Measurements from ENCODE around the gene YTHDC2. TPM values are rescaled to one million over a fixed set of nuclear protein-coding genes. Genes with fewer than 3 reads are reported as not detected.

YTHDC2 gene
- total and polyA plus RNA-seq, 8 donors, result 17.6 to 49.3 (median 40.5) TPM

DNA sequence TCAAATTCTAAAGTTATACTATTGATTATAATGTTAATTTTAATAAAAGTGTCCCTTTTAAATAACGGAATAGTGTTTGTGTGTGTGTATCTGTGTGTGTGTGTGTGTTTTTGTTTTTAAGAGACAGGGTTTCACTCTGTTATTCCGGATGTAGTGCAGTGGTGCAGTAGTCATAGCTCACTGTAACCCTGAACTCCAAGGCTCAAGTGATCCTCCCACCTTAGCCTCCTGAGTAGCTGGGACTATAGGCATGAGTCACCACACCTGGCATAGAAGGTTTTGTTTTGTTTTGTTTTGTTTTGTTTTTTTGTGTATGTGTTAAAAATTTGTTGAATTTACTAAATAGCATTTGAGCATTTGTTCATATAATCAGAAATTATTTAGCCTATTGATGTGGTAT lies 64.6 kb downstream of the YTHDC2 start:
- Histone ChIP-seq H3K36me3 (peaks cover 0 to 34% of the 10 kb centered on the region in 2 donors), H3K27me3 (no peaks in the 10 kb centered on the region), H3K27ac (no peak overlapping the region), H3K9me3 (no peaks in the 10 kb centered on the region), H3K4me1 (no peaks in the 10 kb centered on the region), H3K4me3 (no peak overlapping the region)
- DNase-seq (no peak), ATAC-seq (no peak)
- intact Hi-C loops (cut with DNase I), result no loop called here
- TF ChIP-seq, protein P1, sequence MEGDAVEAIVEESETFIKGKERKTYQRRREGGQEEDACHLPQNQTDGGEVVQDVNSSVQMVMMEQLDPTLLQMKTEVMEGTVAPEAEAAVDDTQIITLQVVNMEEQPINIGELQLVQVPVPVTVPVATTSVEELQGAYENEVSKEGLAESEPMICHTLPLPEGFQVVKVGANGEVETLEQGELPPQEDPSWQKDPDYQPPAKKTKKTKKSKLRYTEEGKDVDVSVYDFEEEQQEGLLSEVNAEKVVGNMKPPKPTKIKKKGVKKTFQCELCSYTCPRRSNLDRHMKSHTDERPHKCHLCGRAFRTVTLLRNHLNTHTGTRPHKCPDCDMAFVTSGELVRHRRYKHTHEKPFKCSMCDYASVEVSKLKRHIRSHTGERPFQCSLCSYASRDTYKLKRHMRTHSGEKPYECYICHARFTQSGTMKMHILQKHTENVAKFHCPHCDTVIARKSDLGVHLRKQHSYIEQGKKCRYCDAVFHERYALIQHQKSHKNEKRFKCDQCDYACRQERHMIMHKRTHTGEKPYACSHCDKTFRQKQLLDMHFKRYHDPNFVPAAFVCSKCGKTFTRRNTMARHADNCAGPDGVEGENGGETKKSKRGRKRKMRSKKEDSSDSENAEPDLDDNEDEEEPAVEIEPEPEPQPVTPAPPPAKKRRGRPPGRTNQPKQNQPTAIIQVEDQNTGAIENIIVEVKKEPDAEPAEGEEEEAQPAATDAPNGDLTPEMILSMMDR (IDR thresholded peaks at IDR 0.05), result no peak

DNA sequence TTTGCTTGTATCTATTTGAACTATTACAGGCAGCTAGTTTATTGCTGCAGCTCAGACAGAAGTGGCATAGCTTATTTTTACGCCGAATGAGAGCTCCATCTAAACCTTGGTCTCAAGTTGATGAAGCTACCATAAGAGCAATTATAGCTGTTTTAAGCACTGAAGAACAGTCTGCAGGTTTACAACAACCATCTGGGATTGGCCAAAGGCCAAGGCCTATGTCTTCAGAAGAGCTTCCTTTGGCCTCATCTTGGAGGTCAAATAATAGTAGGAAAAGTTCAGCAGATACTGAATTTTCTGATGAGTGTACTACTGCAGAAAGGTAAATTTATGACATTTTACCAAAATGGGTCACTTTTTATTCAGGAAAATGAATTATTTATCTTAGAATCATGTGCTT lies 67.9 kb downstream of the YTHDC2 start:
- no peak overlapping the region for H3K4me3 ChIP-seq
- H3K36me3 ChIP-seq, result peaks cover 0 to 37% of the 10 kb centered on the region in 2 donors
- no peak for ATAC-seq
- no peaks in the 10 kb centered on the region for H3K4me1 ChIP-seq
- TF ChIP-seq, protein P1 (IDR thresholded peaks at IDR 0.05), result no peak
- H3K9me3 ChIP-seq, result no peaks in the 10 kb centered on the region
- intact Hi-C loops (cut with DNase I), result no loop called here
- no peak for DNase-seq
- no peaks in the 10 kb centered on the region for H3K27me3 ChIP-seq
- no peak overlapping the region for H3K27ac ChIP-seq

DNA sequence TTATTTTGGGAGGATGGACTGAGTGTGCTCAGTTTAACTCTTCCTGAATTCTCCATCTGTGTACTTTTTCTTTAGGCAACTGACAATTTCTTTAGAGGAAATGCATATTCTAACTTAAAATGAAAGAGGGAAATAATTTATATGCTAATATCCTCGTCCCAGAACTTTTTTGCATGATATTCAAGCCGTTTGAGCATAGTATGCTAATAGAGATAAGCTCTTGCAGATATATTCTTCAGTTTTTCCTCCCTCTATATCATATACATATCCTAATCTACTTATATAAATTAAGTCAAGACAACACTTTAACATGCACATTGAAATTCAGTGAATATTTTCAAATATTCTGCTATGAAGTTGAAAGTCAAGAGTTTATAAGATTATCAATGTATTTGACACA lies 84.7 kb downstream of the YTHDC2 start:
- H3K27ac ChIP-seq, result no peak overlapping the region
- peaks cover 0 to 3% of the 10 kb centered on the region in 2 donors for H3K4me1 ChIP-seq
- no peak for ATAC-seq
- TF ChIP-seq, protein P1 (IDR thresholded peaks at IDR 0.05), result no peak
- H3K36me3 ChIP-seq, result peaks cover 0 to 16% of the 10 kb centered on the region in 2 donors
- no peaks in the 10 kb centered on the region for H3K9me3 ChIP-seq
- DNase-seq, result no peak
- intact Hi-C loops (cut with DNase I), result no loop called here
- H3K27me3 ChIP-seq, result peaks cover 0 to 6% of the 10 kb centered on the region in 2 donors
- H3K4me3 ChIP-seq, result no peak overlapping the region

DNA sequence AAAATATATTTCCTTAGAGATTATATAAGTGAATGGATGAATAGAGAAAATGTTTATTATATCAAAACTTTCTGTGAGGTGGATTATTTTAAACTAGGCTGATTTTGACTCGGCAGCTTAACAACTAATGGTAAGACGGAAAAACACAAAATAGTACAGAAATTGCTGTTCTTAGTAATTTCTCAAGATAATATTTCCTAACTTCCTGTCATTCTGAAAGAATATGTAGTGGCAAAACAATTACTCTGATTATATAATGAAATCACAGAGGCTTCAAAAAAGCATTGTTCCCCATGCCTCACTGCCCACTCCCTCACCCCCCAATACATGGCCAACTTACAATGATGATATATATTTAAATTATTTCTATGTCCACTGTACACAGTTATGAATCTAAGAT lies 85.4 kb downstream of the YTHDC2 start:
- Histone ChIP-seq H3K27me3 (peaks cover 2 to 10% of the 10 kb centered on the region in 2 donors), H3K9me3 (no peaks in the 10 kb centered on the region), H3K27ac (no peak overlapping the region), H3K36me3 (peaks cover 0 to 9% of the 10 kb centered on the region in 2 donors), H3K4me3 (no peak overlapping the region), H3K4me1 (peaks cover 0 to 3% of the 10 kb centered on the region in 2 donors)
- TF ChIP-seq, protein P1 (IDR thresholded peaks at IDR 0.05), result no peak
- DNase-seq (no peak), ATAC-seq (no peak)
- intact Hi-C loops (cut with DNase I), result no loop called here

DNA sequence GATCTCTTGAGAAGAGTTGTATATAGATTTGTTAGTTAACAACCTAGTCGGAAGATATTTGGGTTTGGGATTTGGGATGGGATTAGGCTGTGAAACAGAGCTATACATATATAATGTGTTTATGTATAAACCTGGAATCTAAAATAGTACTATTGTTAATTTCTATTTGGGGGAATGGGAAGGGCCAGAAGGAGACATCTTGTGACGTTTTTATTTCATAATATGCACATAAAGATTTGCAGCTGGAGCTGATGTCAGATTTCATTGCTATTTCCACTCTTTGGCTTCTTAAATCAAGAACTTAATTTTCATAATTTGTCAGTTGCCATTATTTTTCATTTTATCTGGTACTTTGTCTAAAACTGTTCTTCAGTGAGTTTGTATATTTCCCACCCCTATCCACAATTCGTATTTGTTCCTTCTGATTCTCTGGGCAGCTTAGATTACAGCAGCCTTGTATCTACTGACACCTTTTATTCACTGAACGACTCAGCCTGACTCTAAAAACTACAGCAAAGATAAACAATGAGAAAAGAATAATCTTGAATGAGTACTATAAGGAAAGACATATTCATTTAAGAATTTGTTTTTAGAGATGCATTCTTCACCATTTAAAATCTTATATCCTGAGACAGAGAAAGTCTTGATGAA lies 86.9 kb downstream of the YTHDC2 start:
- Histone ChIP-seq H3K27me3 (peaks cover 6 to 15% of the 10 kb centered on the region in 2 donors), H3K4me1 (peaks cover 0 to 3% of the 10 kb centered on the region in 2 donors), H3K27ac (no peak overlapping the region), H3K36me3 (peaks cover 0 to 4% of the 10 kb centered on the region in 2 donors), H3K4me3 (no peak overlapping the region), H3K9me3 (no peaks in the 10 kb centered on the region)
- ATAC-seq (no peak), DNase-seq (peak in 1 of 4 donors; percentile 39)
- intact Hi-C loops (cut with DNase I), result no loop called here
- TF ChIP-seq, protein P1 (IDR thresholded peaks at IDR 0.05), result no peak

Measured in left lung (tissue), 10 donors.